GM18502 (cell line): ENCODE results near the gene GTPBP10.

Experiments
- ATAC-seq: cut with Tn5 transposase; IDR thresholded peaks from one replicate; pipeline ENCODE4 v1.9.1; 2021; ENCODE audit warnings: mild to moderate bottlenecking; ENCODE audit not compliant: unreplicated experiment, poor library complexity

GTPBP10 gene

GRCh38 chr7:90430614-90431460 lies 84.3 kb downstream of the GTPBP10 start:
- no peak for ATAC-seq

- ATAC-seq, result no peak
These were observed 86.2 kb downstream of the GTPBP10 start for GRCh38 chr7:90432752-90433151.

- no peak for ATAC-seq
These were observed 86.7 kb downstream of the GTPBP10 start for GRCh38 chr7:90433221-90433620.
